Iris pigment epithelial cell (primary cell): Measurements from ENCODE around the gene PRRG2.

Experiments
- DNase-seq: peaks from one replicate; pipeline ENCODE4 v3.0.0-alpha.2; 2011; ENCODE audit warnings: low read depth

The PRRG2 gene

DNA sequence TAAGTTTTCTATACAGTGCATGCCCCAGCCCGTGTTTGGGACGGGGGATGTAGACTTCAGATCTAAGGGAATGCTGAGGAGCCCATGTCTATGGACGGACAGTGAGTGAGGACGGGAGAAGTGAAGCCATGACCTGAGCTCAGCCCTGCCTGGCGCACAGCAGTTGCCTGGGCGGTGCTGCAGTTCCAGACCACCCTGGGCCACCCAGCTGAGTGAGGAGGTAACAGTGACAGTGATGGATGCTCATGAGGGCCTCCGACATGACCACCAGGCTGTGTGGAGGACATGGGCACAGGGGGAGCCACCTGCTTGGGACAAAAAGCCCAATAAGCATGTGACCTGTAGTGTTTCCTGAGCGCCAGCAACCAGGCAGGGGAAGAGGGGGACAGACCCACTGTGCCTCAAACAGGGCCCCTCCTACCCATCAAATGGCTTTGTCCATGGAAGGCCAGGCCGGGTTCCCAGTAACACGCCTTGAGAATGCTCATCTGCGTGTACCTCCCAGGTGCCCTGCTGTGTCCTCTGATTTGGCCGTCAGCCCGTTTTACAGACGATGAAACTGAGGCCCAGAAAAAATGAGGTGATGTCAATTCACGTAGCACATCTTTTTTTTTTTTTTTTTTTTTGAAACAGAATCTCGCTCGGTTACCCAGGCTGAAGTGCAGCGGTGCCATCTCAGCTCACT, 23.3 kb upstream of the PRRG2 start:
- DNase-seq, result no peak

DNA sequence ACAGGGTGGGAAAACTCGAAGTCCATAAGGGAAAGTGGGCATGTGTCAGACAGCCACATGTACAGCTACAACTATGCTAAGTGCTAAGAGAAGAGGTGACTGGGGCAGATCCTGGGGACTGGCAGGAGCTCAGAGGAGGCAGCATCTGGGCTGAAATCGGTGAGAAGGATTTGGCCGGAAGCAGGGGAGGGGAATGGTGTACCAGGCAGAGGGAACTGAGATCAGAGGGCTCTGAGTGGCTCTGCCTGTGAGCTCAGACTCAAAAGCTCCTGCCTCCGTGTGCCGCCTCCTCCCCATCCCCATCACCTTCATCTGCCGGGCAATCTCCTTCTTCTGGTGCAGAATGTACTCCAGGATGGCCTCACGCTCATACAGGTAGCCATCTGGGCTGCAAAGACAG, 22.5 kb upstream of the PRRG2 start:
- DNase-seq, result no peak

- DNase-seq, result no peak
Measured at GRCh38 chr19:49559443-49559842, 21.7 kb upstream of the PRRG2 start.

DNA sequence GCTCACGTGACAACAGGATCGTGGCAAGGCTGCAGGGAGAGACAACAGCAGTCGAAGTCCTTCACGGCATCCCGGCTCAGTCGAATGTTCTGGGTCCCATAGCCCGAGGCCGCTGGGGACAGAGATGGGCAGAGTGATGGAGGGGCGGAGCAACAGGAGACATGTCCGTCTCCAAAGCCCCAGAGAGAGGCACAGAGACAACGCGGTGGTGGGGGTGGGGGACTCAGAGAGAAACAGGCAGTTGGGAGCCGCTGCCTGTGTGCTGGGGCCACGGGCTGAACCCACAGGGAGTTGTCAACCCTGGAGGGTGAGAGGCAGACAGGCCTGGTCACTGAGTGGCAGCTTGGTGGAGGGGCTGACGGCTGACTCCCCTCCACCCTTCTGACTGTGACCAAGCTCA, 21.2 kb upstream of the PRRG2 start:
- DNase-seq, result no peak

DNA sequence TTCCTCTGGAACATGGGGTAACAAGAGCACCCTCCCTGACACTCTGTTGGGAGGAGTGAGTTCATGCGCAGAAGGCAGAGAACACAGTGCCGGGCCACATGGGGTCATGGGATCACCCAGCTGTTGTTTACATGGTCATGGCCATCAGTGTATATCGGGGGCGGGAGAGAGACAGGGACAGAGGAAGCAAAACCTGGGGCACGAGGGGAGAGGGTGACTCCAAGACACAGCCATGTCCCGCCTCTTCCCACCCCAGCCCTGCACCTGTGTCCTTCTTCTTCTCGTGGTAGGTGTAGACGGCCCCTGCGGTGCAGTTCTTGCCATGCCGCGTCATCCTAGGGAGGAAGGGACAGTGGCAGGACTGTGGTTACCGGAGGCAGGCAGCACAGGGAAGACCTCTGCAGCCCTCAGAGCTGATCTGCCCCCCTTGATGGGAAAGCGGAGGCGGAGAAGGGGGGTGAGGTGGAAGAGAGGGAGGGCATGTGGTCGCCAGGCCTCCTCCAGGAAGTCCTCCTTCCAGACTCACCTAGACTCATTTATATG, 20.7 kb upstream of the PRRG2 start:
- DNase-seq, result no peak

- no peak for DNase-seq
Measured at GRCh38 chr19:49564616-49565045, 16.5 kb upstream of the PRRG2 start.

DNA sequence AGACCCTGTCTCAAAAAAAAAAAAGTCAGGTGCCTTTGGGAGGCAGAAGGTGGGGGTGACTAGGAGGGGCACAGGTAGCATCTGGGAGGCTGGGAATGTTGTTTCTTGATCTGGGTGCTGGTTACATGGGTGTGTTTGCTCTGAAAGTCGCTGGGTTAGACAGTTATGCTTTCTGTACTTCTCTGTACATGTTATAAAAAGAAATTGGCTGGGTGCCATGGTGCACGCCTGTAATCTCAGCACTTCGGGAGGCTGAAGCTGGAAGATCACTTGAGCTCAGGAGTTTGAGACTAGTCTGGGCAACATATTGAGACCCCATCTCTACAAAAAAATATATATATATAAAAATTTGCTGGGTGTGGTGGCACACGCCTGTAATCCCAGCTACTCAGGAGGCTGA, 15.9 kb upstream of the PRRG2 start:
- peak; percentile 36 for DNase-seq

- DNase-seq, result no peak
Measured at GRCh38 chr19:49566302-49566701, 14.8 kb upstream of the PRRG2 start.

- DNase-seq, result peak; percentile 59
Measured at GRCh38 chr19:49567861-49568441, 13.2 kb upstream of the PRRG2 start.

- peak; percentile 73 for DNase-seq
Measured at GRCh38 chr19:49570138-49570856, 10.8 kb upstream of the PRRG2 start.

- no peak for DNase-seq
Measured at GRCh38 chr19:49570997-49571676, 10.0 kb upstream of the PRRG2 start.

DNA sequence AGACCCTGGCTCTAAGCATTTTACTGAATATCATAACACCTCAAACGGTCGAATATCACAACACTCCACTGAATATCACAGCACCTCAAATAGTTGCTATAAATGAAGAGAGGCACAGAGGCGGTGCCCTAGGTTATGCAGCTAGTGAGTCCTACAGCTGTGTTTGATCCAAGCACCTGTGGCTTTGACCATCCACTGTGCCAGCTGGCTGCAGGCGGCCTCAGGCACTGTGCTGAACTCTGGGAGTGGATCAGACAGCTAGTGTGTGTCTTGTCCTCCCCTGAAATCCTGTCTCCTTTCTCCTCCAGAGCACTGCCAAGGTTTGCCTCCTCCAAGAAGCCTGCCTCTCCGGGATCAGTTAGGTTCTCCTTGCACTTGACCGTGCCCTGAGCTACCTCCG, 8.1 kb upstream of the PRRG2 start:
- DNase-seq, result no peak

GRCh38 chr19:49573425-49573824, 7.7 kb upstream of the PRRG2 start:
- no peak for DNase-seq

GRCh38 chr19:49574206-49574755, 6.8 kb upstream of the PRRG2 start:
- no peak for DNase-seq

- DNase-seq, result no peak
Measured at GRCh38 chr19:49579193-49579592, 1.9 kb upstream of the PRRG2 start.

GRCh38 chr19:49579947-49580263, 1.2 kb upstream of the PRRG2 start:
- no peak for DNase-seq

DNA sequence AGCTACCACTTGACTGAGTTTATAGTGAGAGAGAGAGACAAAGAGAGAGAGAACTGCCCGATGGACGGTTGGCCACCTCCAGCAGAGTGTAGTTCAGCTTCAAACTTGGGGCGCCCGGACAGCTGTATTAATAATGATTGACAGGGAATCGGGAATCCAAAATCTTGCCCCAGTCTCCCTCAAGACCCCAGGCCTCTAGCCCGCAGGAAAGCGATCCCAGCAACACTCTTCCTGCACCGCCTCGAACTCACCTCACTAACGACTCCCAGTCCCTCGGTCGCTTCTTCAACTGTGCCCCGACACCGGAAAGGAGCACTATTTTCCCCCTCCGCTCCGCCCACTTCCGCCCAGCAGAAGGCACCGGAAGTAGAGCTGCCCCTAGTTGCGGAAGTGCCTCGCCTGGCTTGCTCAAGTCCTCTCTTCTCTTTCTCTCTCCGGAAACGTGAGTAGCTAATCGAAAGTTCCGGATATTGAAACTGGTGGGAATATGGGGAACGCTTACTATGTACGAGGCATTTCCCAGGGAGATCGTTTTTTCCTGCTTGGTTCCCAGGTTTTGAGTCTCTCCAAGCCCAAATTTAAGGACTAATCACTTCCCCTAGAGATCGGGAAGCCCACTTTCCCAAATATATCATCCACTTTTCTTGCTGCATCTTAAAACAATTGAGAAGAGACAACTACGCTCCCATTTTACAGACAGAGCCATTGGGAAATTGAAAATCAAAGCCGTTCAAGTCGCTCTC, 681 bp upstream of the PRRG2 start, which contains the start of gene NOSIP:
Gene NOSIP (minus strand): TSS at position 293 of the 743 bp plus-strand sequence. CDS start 19,865 bp downstream, outside the sequence.
- DNase-seq, result peak; percentile 97

- no peak for DNase-seq
Measured at GRCh38 chr19:49583239-49583638, 2.1 kb downstream of the PRRG2 start.

GRCh38 chr19:49585023-49585422, 3.9 kb downstream of the PRRG2 start:
- DNase-seq, result no peak

GRCh38 chr19:49587227-49587626, 6.1 kb downstream of the PRRG2 start:
- no peak for DNase-seq

DNA sequence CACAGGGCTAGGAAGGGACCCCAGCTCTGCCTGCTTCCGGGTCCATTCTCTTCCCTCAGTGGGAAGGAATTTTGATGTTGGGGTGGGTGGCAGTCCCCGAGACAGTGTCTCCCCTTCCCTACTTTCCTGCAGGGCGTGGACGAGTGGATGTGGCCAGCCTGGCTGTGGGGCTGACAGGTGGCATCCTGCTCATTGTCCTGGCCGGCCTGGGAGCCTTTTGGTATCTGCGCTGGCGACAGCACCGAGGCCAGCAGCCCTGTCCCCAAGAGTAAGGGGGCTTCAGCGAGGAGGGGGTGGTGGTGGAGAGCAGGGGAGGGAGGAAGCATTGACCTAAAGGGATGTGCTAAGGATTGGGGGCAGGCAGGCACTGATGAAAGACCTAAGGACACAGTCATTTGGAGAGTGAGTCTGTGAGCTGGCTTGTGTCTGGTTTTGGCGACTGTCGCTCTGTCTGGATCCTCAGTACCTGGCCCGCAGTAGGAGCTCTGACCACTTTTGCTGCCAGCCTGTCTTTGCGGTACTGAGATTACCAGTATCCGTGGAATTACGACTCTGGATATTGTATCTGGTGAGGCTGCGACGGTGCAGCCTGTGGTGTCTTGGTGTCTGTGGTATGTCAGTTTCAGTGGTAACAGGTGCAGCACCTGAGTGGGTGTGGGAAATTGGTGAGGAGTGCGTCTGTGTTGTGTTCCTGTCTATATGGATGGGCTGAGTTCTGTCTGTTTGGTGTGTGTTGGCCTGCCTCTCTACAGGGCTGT, 7.4 kb downstream of the PRRG2 start:
- DNase-seq, result no peak
